HepG2 (cell line): Measurements from ENCODE around the gene CGB8.

Source experiments
- HCFC1 ChIP-seq: fragments of 150-350 bp; IDR thresholded peaks from 2 replicates; pipeline ENCODE4 v1.6.1; 2014; ENCODE audit warnings: low read depth, low read length
- KDM5A ChIP-seq: fragments of 200-600 bp; sonication (generic); IDR thresholded peaks from 2 replicates; pipeline ENCODE4 v1.7.0; 2018; ENCODE audit warnings: antibody characterized with exemption, mild to moderate bottlenecking, low read length, borderline replicate concordance
- ZEB1 ChIP-seq: IDR thresholded peaks from 2 replicates; pipeline ENCODE4 v1.6.1; 2012; ENCODE audit warnings: mild to moderate bottlenecking, low read depth, inconsistent platforms; ENCODE audit not compliant: insufficient replicate concordance
- ZNF274 ChIP-seq: sonication (generic); formaldehyde crosslinking; IDR thresholded peaks from 2 replicates; pipeline ENCODE4 v1.5.1; 2020; ENCODE audit warnings: mild to moderate bottlenecking, missing genetic modification reagents
- TF ChIP-seq, protein P1 (sequence below): IDR thresholded peaks from 2 replicates; pipeline ENCODE4 v1.6.1; 2012; ENCODE audit warnings: inconsistent platforms
- TF ChIP-seq, protein P2 (sequence below): sonication (generic); formaldehyde crosslinking; IDR thresholded peaks from 2 replicates; pipeline ENCODE4 v1.4.0; 2020; ENCODE audit warnings: missing genetic modification reagents
- TF ChIP-seq, protein P3 (sequence below): sonication (generic); formaldehyde crosslinking; IDR thresholded peaks from 2 replicates; pipeline ENCODE4 v1.5.0; 2020; ENCODE audit warnings: missing genetic modification reagents
- TF ChIP-seq, protein P4 (sequence below): sonication (generic); formaldehyde crosslinking; conservative IDR thresholded peaks from 2 replicates; pipeline ENCODE4 v1.8.1; 2023; ENCODE audit warnings: missing genetic modification reagents

DNA sequence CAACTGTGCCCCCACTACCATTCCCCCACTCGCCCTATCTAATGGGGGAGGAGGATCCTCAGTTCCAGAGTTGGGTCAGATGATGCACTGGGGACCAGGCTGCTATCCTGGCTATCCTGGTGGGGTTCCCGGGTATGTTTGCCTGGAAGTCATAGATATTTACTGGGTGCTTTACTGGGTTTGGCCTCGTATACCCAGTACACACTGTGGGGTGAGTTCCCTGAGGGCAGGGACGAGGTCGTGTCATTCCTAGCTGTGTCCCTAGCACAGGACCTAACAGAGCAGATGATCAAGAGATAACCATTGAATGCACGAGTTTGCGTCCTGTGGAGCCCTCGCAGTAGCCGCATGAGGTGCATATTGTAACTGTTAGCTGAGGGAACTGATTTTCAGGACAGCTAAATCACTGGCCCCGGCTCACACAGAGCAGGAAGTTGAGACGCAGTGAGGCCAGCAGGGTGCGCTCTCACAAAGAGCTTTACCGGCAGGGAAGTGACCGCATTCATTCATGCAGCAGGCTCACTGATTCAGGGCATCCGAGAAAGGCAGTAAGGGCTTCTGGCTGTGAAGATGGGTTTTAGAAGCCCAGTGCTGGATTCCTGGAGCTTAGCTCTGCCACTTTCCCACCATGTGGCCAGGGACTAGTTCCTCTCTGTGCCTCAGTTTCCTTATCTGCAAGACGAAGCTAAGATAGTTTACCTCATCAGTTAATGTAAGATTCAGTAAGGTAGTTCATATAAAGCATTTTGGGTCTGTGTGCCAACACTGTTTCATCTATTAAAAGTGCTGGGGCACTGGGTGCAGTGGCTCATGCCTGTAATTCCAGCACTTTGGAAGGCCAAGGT lies 49.2 kb downstream of the CGB8 start:
- TF ChIP-seq, protein P1, sequence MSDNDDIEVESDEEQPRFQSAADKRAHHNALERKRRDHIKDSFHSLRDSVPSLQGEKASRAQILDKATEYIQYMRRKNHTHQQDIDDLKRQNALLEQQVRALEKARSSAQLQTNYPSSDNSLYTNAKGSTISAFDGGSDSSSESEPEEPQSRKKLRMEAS = no peak
- TF ChIP-seq ZNF274 = no peak
- TF ChIP-seq, protein P2, sequence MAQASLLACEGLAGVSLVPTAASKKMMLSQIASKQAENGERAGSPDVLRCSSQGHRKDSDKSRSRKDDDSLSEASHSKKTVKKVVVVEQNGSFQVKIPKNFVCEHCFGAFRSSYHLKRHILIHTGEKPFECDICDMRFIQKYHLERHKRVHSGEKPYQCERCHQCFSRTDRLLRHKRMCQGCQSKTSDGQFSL (CRISPR knock-in tag) = no peak
- TF ChIP-seq, protein P3, sequence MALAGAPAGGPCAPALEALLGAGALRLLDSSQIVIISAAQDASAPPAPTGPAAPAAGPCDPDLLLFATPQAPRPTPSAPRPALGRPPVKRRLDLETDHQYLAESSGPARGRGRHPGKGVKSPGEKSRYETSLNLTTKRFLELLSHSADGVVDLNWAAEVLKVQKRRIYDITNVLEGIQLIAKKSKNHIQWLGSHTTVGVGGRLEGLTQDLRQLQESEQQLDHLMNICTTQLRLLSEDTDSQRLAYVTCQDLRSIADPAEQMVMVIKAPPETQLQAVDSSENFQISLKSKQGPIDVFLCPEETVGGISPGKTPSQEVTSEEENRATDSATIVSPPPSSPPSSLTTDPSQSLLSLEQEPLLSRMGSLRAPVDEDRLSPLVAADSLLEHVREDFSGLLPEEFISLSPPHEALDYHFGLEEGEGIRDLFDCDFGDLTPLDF = no peak
- TF ChIP-seq, protein P4, sequence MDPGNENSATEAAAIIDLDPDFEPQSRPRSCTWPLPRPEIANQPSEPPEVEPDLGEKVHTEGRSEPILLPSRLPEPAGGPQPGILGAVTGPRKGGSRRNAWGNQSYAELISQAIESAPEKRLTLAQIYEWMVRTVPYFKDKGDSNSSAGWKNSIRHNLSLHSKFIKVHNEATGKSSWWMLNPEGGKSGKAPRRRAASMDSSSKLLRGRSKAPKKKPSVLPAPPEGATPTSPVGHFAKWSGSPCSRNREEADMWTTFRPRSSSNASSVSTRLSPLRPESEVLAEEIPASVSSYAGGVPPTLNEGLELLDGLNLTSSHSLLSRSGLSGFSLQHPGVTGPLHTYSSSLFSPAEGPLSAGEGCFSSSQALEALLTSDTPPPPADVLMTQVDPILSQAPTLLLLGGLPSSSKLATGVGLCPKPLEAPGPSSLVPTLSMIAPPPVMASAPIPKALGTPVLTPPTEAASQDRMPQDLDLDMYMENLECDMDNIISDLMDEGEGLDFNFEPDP (CRISPR knock-in tag) = no peak
- TF ChIP-seq ZEB1 = no peak
- no peak for TF ChIP-seq KDM5A
- TF ChIP-seq HCFC1 = no peak
